Measurements from ENCODE around the gene WDR82.
A peak's percentile ranks its signal among the peaks of the same experiment; 100 is the strongest.

Gene WDR82, protein sequence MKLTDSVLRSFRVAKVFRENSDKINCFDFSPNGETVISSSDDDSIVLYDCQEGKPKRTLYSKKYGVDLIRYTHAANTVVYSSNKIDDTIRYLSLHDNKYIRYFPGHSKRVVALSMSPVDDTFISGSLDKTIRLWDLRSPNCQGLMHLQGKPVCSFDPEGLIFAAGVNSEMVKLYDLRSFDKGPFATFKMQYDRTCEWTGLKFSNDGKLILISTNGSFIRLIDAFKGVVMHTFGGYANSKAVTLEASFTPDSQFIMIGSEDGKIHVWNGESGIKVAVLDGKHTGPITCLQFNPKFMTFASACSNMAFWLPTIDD

DNA sequence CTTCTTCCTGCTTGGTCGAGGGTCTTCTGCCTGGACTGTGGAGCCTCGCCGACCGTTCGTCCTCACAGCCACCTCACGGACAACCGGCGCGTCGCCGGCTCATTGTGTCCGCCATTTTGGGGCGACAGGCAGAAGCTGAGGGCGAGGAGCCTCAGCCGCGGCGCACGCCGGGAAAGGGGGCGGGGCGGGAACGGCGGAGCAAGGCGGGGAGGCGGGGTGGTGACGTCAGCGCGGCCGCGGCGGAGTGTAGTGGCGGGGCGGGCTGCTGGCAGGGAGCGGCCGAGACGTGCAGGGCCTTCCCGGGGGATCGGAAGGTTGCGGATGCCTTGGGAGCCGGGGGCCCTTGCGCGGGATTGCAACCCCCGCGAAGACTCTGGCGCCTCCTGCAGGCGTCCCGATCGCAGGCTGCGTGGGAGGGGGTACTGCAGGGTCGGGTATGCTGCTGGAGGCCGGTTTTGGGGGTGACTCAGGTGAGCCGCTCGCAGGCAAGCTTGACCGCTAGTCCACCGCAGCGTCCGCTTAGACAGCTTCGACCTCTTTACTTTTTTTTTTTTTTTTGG lies at the start of gene WDR82:
Gene WDR82, minus strand, starts transcription at position 140 of the 560 bp plus-strand sequence. CDS start 288 bp downstream, outside the sequence.
- peak; percentile 94 for DNase-seq

DNA sequence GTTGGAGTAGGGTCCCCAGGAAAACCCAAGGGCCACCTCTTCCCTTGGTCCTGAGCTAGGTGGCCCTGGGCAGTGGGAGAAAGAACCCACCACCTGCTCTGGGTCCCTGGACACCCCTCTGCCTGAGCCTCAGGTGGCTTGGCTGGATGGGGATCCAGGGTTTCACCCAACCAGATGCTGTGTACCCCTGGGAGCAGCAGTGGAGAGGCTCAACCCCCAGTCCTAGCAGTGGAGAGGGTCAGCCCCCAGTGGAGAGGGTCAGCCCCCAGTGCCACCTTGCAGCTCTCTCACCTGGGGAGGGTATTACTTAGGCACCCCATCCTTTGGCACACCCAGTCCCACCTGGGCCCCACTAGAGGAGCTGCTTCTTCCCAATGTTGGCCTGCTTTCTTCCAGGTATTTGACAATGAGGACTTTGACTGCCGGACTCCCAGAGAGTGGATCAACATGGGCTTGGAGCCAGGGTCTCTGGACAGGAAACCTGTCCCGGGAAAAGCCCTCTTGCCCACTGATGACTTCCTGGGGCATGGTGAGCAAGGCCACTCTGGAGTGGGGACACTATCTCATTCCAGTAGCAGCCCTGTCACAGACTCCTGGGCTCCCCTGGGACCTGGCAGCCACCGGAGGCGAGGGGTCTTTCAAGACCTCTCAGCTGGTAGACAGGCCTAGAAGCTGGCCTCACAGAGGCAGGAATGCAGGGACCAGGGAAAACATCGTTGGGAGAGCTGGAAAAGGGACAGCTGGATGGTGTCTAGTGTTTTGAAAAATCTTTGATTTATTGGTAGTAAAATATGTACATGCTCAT lies 49.2 kb upstream of the WDR82 start:
- no peak for DNase-seq

DNA sequence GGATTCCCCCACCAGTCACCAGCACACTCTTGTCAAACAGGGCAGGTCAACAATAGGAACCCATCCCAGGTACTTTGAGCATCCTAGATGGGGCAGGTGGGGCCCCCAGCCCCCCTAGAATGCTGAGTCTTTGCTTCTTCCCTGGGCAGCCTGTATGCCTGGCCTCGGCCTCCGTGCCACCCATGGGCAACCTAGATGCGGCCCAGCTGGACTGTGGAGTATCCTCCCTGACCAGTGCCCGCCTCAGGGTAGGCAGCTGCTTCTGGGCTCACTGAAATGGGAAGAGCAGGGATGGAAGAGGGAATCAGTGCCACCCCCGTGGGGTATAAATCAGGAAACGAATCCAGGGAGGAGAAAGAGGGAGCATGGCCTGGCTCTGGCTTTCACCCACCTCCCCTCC lies 48.5 kb upstream of the WDR82 start:
- no peak for DNase-seq

DNA sequence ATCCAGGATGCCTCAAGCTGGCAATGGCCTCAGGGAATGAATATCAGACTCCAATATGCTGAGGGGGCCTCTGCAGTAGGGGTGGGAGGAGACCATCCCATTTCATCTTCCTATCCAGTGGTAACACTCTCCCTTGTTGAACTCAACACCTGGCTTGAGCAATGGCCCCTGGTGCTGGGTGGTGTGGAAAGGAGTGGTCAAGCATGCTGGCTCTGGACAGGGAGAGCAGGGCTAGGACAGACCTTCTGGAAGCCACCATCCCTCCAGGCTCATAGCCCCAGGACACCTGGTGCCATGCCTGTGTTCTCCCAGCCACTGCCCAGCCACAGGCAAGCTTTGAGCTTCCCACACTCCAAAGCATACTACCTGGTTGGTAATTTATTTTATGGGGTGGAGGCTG lies 47.2 kb upstream of the WDR82 start:
- DNase-seq = no peak

DNA sequence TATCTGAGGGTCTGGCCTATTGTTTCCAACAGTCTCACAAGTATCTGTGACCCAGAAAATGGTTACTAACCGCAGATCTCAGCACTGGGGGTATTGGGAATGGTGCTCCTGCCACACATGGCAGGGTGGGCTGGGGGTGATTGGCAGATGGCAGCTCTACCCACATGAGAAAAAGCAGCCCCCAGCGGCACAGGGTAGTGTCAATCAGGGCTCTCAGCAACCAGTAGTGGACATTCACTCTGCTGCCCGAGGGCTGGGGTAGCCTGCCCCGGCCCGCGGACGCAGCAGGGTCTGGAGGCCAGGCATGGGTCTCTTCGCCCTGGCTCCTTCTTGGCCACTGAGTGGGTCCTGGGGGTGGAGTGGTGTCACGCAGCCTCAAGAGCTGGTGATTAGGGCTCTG lies 46.2 kb upstream of the WDR82 start:
- DNase-seq = no peak

DNA sequence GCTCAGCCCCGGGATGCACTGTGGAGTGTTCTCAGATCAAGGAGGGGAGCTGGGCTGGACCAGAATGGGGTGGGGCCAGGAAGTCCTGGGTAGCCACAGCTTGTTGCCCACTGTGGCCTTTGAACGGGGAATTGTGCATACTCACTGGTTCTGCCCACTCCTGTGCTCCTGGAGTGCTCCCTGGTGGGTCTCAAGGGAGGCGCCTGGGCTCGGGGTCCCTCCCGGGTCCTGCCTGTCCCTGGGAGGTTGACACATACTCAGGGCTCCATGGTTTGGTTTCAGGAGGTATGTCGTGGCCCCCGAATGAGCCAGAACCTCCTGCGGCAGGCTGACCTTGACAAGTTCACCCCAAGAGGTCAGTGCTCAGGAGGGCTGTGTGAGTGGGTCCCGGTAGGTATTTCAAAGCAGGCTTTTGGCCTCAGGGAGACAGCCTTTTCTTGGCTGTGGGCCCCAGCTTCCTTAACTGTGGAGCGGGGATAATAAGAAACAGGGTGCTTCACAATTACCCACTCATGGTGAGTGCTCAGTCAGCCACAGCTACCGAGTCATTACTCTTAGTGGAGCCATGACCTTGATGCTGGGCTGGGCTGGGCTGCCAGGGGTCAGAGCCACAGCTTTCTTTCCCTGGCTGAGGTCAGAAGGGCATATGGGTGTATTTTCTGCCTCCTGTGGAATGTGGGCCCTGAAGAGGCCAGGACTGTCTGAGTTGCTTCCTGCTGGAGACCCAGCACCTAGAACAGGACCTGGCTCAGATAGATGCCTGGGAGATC lies 45.3 kb upstream of the WDR82 start:
- no peak for DNase-seq

DNA sequence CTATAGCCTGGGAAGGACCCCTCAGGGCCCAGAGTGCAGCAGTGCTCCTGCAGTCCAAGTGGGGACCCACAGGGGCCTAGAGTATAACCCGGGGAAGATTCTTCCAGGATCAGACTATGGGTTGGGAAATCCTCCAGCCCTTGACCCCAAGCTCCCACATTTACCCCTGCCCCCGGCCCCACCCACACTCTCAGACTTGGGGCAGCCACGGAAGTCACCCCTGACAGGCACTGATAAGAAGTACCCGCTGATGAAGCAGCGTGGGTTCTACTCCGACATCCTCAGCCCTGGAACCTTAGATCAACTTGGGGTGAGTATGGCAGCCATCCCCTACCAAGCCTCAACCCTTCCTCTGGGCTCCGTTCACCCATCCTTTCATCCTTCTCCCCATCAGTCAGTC lies 44.0 kb upstream of the WDR82 start:
- DNase-seq = no peak

DNA sequence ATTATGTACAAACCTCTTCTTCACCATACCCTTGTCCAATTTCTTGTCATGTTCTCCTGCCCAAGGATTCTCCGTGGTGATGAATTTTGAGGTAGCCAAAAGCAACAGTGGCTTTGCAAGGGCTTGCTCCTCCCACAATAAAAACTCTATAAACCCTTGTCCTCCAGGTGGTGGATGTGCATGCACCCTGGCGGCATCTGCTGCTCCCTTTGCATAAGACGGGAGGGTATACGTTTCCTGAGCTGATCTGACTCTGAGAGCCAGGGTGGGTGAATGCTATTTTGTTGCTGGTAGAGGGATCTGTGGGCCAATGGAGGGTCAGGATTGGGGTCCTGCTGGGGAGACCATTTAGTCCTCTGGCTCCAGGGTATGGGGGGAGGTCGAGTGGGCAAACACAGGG lies 43.0 kb upstream of the WDR82 start:
- no peak for DNase-seq

DNA sequence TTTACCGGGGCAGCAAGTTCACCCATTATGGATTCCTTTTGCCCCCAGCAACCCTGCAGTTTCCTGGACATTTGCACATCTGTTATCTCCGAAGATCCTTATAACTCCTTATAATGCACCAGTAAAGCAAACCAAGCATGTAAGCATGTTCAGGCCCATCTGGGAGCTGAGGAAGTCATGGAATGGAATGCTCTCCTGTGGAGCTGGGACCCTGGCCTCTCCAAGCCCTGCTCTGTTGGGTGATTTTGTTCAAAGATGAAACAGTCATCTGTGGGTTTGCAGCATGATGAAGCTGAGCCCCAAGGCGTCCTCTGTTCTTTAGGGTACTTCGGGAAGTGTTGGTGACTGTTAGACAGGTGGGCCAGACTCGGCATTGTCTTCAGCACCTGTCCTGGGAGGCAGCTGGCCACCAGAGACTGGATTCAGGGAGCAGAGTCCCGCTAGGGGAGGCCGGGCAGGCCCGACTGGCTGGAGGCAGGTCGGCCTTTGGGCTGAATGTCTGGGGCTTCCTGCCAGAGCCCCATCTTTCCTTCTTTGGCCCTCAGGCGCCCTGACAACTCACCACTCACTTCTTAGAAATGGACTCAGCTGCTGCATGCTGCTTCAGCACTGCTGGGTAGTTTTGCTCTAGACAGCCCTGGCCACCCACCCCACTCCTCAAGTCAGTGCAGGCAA lies 41.6 kb upstream of the WDR82 start:
- no peak for DNase-seq

DNA sequence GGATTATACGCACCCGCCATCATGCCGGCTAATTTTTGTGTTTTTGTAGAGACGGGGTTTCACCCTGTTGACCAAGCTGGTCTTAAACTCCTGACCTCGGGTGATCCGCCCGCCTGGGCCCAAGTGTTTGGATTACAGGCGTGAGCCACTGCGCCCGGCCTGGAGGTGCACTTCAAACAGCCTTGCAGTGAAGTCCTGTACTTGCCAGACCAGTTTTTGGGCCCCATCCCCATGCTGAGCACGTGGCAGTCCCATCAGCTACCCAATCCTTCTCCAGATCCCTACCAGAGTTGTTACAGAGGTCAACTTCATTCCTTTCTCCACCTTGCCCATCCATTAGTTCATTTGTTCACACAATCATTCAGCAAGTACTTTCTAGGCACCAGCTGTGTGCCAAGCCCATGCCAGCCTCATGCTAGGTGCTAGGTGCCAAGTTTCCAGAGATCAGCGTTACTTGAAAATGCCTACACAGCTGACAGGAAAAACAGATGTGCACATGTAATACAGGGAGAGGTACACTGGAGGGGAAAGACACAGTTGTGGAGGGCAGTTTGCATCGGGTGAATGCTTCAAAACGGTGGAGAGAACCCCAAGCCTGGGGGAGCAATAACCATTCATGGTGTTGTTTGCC lies 39.9 kb upstream of the WDR82 start:
- DNase-seq = no peak

DNA sequence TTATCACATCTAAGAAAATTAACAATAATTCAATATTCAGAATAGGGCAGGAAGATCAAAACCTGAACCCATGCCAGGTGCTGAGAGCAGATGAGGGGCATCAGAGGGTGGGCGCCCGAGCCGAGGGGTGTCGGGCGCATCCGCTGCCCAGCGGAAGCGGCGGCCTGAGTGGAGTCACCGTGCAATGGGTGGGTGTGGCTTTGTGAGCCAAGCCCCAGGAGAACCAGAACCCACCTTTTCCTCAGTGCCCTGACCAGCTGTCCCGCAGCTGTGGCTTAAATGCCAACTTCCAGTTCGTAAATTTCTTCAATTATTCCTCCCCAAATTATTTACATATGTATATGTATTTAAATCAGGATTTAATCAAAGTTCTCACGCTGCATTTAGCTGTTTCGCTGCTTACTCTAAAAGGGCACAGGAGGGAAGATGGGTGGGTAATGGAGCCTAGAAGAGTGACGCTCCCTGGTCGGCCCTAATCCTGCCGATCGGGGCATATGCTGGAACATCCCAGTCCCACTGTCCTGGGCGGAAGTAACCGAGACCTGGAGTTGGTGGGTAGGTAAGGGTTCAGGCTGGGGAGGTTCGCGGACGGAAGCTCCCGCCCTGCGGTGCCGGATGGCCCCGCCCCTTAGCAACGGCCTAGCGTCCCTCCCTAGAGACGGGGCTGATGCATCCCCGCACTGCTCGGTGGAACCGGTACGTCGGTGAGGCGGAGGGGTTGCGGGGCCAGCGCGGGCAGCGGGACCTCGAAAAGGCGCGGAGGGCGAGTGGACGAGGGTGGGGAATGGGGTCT lies 39.0 kb upstream of the WDR82 start:
- peak; percentile 61 for DNase-seq

DNA sequence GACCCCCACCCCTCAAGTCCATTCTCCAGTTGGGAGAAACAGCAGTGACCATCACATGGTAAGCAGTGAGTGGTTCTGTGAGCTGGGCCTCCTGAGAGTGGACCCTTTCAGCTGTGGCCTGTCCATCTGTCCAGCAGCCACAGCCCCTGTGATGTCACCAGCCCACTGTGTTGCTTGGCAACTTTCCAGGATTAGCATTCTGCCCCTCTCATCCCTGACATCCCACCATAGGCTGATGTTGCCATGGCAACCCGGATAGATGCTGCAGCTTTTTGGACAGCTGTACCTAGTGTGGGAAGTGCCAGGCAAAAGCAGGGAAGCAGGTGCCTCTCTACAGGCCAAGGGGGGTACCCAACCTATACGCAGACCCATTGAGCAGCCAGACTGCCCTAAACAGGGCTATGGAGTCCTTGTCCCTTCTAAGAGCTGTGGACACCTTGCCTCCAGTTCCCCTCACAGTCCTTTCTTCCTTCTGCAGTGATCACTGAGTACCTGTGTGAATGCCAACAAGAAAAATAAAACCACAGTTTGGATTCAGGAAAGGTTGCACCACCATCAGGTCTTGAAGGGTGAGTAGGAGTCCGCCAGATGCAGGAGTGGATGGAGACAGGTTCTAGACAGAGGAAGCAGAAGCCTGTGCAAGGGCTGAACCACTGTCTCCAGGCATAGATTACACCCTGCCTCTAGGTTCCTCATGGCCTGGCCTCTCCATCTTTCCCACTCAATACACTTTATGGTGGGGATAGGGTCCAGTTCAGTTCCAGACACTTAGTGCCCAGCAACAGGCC lies 37.7 kb upstream of the WDR82 start, which contains the start of gene DNAH1:
Gene DNAH1, plus strand, starts transcription at position 343 of the 788 bp plus-strand sequence. CDS start 6,124 bp downstream, outside the sequence.
- DNase-seq = no peak

DNA sequence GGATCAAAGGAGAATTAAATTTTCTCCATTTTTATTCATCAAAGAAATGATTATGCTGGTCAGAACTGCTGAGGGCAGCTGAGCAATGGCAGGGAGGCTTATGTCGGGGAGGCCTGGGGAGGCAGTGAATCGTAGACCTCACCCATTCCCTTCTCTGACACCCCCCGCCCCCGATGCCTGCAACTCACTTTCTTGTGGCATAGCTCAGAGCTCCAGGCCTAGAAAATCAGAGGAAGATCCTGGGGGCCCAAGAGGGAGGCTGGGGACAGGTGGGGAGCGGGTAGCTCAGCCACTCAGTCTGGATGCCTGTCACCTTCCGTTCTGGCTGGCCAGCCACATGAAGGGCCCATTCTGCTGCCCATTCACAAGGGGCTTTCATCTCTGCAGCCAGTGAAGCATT lies 36.6 kb upstream of the WDR82 start:
- no peak for DNase-seq

DNA sequence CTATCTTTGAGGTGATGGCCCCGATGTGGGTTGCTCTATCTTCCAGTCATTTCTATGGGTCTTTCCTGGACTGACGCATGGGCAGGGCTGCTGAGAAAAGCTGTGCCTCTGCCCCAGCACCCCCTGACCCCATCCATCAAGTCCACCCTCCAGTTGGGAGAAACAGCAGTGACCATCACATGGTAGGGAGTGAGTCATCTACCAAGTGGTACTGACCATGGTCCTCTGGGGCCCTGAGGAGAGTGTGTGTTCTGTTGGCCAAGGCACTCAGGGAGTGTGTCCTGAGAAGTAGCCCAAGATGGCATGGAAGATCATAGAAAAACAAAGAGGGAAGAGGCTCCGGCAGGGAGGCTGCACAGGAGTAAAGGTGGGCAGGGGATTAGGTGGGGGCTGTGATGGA lies 36.0 kb upstream of the WDR82 start:
- DNase-seq = no peak

DNA sequence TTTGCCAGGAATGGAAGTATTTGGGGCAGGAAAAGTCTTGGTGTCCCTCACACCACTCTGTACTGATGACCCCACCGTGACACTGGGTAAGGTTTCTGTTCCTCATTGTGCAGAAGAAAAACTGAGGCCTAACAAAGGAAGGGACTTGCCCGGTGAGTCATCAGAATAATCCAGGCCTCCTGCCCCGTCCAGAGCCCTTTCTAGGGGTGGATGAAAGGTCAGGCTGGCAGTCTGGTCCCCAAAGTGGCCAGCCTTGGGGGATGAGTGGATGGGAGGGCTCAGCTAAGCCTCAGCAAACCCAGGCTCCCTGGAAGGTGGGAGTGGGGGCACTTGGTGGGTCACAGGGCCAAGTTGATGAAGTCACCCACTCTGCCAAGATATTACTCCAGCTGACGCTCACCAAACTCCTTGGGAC lies 35.3 kb upstream of the WDR82 start:
- no peak for DNase-seq

DNA sequence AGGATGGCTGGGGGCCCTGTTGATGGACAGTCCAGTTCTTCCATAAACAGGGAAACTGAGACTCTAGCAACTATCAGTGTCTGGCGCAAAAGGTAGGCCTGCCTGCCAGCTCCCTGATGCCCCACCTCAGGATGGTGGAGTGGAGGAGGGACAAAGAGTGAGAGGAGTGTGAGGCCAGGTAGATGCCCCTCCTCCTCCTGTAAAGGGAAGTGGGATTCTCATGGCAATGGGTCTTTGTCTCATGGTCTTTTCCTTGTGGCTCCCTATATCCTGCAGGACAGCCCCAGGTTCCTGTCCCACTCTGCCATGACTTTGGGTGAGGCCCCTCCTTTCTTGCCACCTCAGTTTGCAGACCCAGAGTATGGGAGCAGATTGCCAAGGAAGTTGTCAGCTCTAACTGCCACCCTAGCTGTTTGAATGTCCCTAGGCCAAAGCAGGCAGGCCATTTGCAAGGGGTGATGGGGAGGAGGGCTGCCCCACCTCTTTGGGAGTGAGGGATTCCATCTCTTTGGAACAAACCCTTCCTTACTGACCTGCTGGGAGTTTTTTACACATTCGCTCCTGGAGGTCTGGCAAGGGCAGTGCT lies 34.8 kb upstream of the WDR82 start:
- DNase-seq = no peak

DNA sequence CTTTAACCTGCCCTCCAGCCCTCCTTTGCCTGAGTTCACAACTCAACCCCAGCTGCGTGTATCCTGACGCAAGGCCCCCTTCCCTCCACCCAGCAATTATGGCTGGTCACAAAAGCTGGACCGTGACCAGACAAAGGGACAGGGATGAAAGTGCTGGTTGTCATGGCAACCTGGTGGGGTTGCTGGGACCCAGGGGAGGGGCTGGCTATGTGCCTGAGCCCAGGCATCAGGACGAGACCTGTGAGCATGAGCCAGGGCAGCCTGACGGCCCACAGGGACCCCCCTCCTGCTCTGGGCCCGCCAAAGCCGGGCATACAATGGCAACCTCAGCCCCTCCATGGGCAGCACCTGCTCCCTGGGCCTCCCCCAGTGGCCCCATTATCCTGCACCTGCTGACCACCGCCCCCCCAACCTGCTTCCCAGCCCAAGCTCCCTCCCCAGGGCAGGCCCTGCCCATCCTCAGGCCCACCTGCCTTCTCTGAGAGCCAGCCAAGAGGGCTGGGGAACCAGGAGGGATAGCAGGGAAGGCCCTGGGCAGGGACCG lies 33.2 kb upstream of the WDR82 start:
- DNase-seq = no peak

DNA sequence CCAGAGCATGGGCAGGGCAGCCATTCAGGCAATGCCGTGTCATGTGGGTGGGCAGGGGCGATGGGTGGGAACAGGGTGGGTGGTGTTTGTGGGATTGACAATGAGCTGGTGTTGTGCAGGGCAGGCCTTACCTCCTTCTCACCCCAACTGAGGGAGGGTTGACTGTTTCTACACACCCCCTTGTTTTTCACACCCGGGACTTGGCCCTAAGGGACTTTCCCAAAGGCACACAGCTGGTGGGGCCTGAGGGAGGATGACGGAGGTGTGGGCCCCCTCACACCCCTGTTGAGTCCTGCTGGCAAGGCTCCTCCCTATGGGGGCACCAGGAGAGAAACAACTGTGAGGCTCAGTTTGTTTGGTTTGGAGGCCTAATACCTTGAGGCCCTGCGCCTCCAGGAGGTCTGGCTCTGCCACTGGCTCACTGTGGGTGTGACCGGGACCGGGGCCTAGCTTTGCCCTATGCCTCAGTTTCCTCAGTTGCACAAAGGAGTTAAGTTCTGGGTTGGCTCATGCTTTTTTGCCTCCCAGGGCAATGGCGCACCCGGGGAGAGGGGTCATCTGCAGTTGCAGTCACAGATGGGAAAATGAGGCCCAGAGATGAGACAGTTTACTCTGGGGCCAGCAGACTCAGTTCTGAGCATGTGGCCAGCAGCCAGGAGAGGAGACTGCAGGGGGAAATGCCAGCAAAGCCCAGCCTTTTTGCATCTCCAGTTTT lies 32.6 kb upstream of the WDR82 start:
- no peak for DNase-seq

DNA sequence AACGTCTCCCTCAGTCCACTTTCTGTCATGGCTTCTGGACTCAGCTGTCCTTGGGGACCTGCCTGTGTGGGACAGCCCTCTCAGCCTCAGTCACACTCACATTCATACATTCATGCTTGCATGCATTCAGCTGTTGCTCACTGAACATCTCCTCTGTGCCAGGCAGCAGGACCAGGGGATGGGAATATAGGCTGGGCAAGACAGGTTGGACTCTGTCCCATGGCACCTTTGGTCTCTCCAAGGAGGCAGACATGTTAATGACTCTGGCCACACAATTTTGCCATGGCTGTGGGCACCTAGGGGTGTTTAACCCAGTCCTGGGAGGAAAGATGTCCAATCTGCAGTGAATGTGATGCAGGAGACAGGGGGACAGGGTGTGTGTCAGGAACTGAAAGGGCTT lies 29.9 kb upstream of the WDR82 start:
- no peak for DNase-seq
